Right atrium auricular region (tissue), 2 donors: ENCODE data around the gene AKAP5. TPM values are rescaled to one million over a fixed set of nuclear protein-coding genes. Genes with fewer than 3 reads are reported as not detected.
"Not testable (repeated sequence)": the region's sequence is repeated elsewhere in the genome, so short reads cannot be mapped to it uniquely, and the experiment has no call there.

ENCODE experiments used
- DNase-seq: peaks from one replicate; pipeline ENCODE4 v3.0.0-alpha.2; 2019; ENCODE audit warnings: low spot score
- H3K27ac ChIP-seq, 2 donors: fragments of 200-600 bp; sonication (generic); 1 replicate in 1 of 2; 2 replicates in 1 of 2; pipeline ENCODE4 v1.5.1; 2016 to 2019
- H3K27me3 ChIP-seq, 2 donors: fragments of 200-600 bp; sonication (generic); one replicate each; pipeline versions ENCODE4 v1.5.1 to v1.6.0; 2017 to 2019
- H3K36me3 ChIP-seq: fragments of 200-600 bp; sonication (generic); one replicate; pipeline ENCODE4 v1.5.1; 2016
- H3K4me1 ChIP-seq, 2 donors: fragments of 200-600 bp; sonication (generic); one replicate each; pipeline versions ENCODE4 v1.5.1 to v1.6.0; 2017 to 2019
- H3K4me3 ChIP-seq, 2 donors: fragments of 200-600 bp; sonication (generic); 1 replicate in 1 of 2; 2 replicates in 1 of 2; pipeline ENCODE4 v1.5.1; 2017 to 2019; ENCODE audit warnings: mild to moderate bottlenecking in 1 of 2, moderate library complexity in 1 of 2
- H3K9me3 ChIP-seq, 2 donors: fragments of 200-600 bp; sonication (generic); one replicate each; pipeline ENCODE4 v1.5.1; 2019
- CTCF ChIP-seq, 2 donors: fragments of 200-600 bp; sonication (generic); IDR thresholded peaks; one replicate each; pipeline ENCODE4 v1.5.1; 2019; ENCODE audit warnings: antibody characterized with exemption in 2 of 2
- total RNA-seq, 2 donors: library from RNA; depleted of rRNA; stranded (reverse); fragments of >200 nt; gene quantifications; one replicate each; pipeline ENCODE4 v1.1.0, GENCODE V29; 2016

Gene AKAP5
- total RNA-seq, 2 donors from 2014 or later = 0.24 TPM; not detected in 1

GRCh38 chr14:64509036-64509435, 43.7 kb downstream of the AKAP5 start:
- Histone ChIP-seq H3K4me1 (peaks cover 0 to 70% of the 10 kb centered on the region in 2 donors), H3K36me3 (no peaks in the 10 kb centered on the region), H3K27me3 (no peaks in the 10 kb centered on the region), H3K9me3 (no peaks in the 10 kb centered on the region), H3K4me3 (no peak overlapping the region), H3K27ac (no peak overlapping the region)
- TF ChIP-seq CTCF (IDR thresholded peaks at IDR 0.05) = no peak
- DNase-seq = no peak

GRCh38 chr14:64510825-64511671, 45.7 kb downstream of the AKAP5 start:
- no peaks in the 10 kb centered on the region for H3K27me3 ChIP-seq
- DNase-seq = peak; percentile 76
- H3K4me3 ChIP-seq = no peak overlapping the region
- peak; percentile 80 to 96 for TF ChIP-seq CTCF (IDR thresholded peaks at IDR 0.05)
- H3K9me3 ChIP-seq = no peaks in the 10 kb centered on the region
- no peak overlapping the region for H3K27ac ChIP-seq
- no peaks in the 10 kb centered on the region for H3K36me3 ChIP-seq
- peaks cover 0 to 75% of the 10 kb centered on the region in 2 donors for H3K4me1 ChIP-seq

DNA sequence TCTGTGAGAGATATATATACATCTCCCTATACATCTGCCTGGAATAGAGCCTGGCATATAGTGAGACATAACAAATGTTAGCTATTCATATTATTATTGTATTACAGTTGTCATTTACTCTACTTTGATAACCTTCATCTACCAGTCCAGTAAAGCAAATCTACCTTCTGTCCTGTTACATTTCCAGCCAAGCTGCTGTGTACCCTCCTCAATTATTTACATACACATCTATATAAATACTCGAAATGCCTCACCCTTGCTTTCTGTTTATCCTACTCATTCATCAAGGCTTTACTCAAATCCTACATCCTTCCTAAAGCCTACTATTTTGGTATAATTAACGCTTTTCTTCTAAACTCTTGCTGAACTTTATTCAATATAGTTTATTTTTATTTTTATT, 48.0 kb downstream of the AKAP5 start:
- TF ChIP-seq CTCF (IDR thresholded peaks at IDR 0.05) = no peak
- H3K27ac ChIP-seq = no peak overlapping the region
- no peaks in the 10 kb centered on the region for H3K27me3 ChIP-seq
- no peaks in the 10 kb centered on the region for H3K9me3 ChIP-seq
- no peak for DNase-seq
- H3K36me3 ChIP-seq = no peaks in the 10 kb centered on the region
- no peak overlapping the region for H3K4me3 ChIP-seq
- H3K4me1 ChIP-seq = peaks cover 0 to 53% of the 10 kb centered on the region in 2 donors

DNA sequence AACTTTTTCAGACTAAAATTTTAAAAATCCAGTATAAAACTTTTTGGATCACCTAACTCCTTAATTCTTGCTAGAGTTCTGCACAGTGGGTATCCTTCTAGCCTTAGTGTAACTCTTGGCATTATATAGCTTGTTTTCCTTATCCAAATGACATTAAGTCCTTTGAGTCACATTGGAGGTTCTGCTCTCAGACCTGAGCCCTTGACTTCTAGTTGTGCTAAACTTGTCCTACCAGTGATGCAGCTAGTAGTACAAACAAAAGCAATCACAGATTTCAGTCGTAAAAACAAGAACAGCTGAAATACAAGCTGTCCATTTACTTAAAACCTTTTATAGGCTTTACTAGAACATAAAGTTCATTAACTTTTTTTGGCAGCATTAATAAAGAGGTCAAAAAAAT, 49.8 kb downstream of the AKAP5 start:
- H3K27me3 ChIP-seq = no peaks in the 10 kb centered on the region
- no peak for DNase-seq
- no peak overlapping the region for H3K4me3 ChIP-seq
- no peaks in the 10 kb centered on the region for H3K36me3 ChIP-seq
- no peaks in the 10 kb centered on the region for H3K9me3 ChIP-seq
- no peak overlapping the region for H3K27ac ChIP-seq
- TF ChIP-seq CTCF (IDR thresholded peaks at IDR 0.05) = no peak
- peaks cover 0 to 43% of the 10 kb centered on the region in 2 donors for H3K4me1 ChIP-seq

- H3K27me3 ChIP-seq = no peaks in the 10 kb centered on the region
- H3K4me1 ChIP-seq = peaks cover 0 to 25% of the 10 kb centered on the region in 2 donors
Measured at GRCh38 chr14:64516969-64517368, 51.7 kb downstream of the AKAP5 start.

DNA sequence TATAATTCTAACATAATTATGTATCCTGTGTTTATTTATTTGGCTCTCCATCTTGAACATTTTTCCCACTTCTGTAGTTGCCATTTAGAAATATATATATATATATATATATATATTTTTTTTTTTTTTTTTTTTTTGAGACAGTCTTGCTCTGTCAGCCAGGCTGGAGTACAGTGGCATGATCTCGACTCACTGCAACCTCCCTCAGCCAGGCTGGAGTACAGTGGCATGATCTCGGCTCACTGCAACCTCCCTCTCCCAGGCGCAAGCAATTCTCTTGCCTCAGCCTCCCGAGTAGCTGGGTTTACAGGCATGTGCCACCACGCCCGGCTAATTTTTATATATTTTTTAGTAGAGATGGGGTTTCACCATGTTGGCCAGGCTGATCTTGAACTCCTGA, 52.4 kb downstream of the AKAP5 start:
- H3K27ac ChIP-seq, H3K4me3 ChIP-seq, H3K36me3 ChIP-seq, H3K9me3 ChIP-seq, H3K27me3 ChIP-seq, DNase-seq: not testable (repeated sequence)
- H3K4me1 ChIP-seq = peaks cover 0 to 19% of the 10 kb centered on the region in 2 donors

More at GRCh38 chr14:64516969-64517368, 51.7 kb downstream of the AKAP5 start:
- no peak overlapping the region for H3K4me3 ChIP-seq
- peaks cover 1% of the 10 kb centered on the region for H3K36me3 ChIP-seq
- TF ChIP-seq CTCF (IDR thresholded peaks at IDR 0.05) = no peak
- no peak overlapping the region for H3K27ac ChIP-seq
- no peak for DNase-seq
- no peaks in the 10 kb centered on the region for H3K9me3 ChIP-seq
